ENCODE results near the gene DEFB127.

DEFB127 gene

GRCh38 chr20:152131-152530 is 5.1 kb upstream of the DEFB127 start:
- TF ChIP-seq, protein P1, sequence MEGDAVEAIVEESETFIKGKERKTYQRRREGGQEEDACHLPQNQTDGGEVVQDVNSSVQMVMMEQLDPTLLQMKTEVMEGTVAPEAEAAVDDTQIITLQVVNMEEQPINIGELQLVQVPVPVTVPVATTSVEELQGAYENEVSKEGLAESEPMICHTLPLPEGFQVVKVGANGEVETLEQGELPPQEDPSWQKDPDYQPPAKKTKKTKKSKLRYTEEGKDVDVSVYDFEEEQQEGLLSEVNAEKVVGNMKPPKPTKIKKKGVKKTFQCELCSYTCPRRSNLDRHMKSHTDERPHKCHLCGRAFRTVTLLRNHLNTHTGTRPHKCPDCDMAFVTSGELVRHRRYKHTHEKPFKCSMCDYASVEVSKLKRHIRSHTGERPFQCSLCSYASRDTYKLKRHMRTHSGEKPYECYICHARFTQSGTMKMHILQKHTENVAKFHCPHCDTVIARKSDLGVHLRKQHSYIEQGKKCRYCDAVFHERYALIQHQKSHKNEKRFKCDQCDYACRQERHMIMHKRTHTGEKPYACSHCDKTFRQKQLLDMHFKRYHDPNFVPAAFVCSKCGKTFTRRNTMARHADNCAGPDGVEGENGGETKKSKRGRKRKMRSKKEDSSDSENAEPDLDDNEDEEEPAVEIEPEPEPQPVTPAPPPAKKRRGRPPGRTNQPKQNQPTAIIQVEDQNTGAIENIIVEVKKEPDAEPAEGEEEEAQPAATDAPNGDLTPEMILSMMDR (IDR thresholded peaks at IDR 0.05; ENCODE audit: borderline replicate concordance, insufficient read depth, low read depth, low read length) = no peak
- no peak overlapping the region for H3K4me3 ChIP-seq (ENCODE audit: low read depth, low read length)

DNA sequence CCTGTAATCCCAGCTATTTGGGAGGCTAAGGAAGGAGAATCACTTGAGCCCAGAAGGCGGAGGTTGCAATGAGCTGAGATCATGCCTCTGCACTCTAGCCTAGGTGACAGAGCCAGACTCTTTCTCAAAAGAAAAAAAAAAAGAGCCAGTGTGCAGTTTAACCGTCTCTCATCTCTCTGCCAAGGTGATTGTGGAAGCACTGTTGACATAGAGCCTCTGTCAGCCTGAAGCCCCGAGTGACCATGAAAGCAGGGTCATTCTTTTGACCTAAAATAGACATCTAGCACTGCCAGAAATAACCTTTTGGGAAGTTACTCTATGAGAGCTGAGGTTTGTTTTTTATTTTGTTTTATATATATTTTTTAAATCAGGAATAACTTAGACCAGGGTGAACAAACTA is 7.4 kb downstream of the DEFB127 start:
- H3K4me3 ChIP-seq (ENCODE audit: low read depth, low read length) = no peak overlapping the region
- TF ChIP-seq, protein P1 (IDR thresholded peaks at IDR 0.05; ENCODE audit: borderline replicate concordance, insufficient read depth, low read depth, low read length) = no peak

- TF ChIP-seq, protein P1 (IDR thresholded peaks at IDR 0.05; ENCODE audit: borderline replicate concordance, insufficient read depth, low read depth, low read length) = no peak
- no peak overlapping the region for H3K4me3 ChIP-seq (ENCODE audit: low read depth, low read length)
Measured at GRCh38 chr20:168876-169275, 11.6 kb downstream of the DEFB127 start.

DNA sequence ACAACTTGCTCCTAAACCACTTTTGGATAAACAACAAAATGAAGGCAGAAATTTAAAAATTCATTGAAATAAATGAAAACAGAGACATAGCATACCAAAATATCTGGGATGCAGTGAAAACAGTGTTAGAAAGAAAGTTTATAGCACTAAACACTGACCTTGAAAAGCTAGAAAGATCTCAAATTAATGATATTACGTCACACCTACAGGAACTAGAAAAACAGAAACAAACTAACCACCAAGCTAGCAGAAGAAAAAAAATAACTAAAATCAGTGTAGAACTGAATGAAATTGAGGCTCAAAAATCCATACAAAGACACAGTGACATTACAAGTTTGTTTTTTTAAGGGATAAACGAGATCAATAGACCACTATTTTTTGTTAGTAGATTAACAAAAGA is 27.0 kb downstream of the DEFB127 start:
- H3K4me3 ChIP-seq (ENCODE audit: low read depth, low read length) = no peak overlapping the region
- TF ChIP-seq, protein P1 (IDR thresholded peaks at IDR 0.05; ENCODE audit: borderline replicate concordance, insufficient read depth, low read depth, low read length) = no peak

- TF ChIP-seq, protein P1 (IDR thresholded peaks at IDR 0.05; ENCODE audit: borderline replicate concordance, insufficient read depth, low read depth, low read length) = no peak
Measured at GRCh38 chr20:187733-188132, 30.5 kb downstream of the DEFB127 start.

DNA sequence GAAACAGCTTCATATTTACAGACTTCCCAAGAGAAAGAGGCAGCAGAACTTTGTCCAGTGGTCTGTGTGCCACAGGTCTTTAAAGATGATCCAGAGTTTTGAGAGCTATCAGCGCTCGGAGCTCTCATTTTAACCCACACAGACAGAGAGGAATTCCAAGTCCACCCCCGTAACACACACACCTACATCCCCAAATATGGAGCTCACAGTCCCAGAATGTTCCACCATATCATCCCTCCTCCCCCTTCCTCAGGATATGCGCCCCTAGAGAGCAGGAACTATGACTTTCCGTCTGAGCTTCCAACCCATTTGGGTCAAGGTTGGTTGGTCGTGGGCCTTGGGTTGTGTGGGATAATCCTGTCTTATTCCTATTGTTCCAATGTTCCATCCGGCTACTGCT is 32.4 kb downstream of the DEFB127 start, which contains the start of gene DEFB128:
Gene DEFB128 (minus strand): TSS at position 101 of the 400 bp plus-strand sequence. CDS start 88 bp downstream, at position 13.
- TF ChIP-seq, protein P1 (IDR thresholded peaks at IDR 0.05; ENCODE audit: borderline replicate concordance, insufficient read depth, low read depth, low read length) = no peak
- no peak within 1 kb of the TSS for H3K4me3 ChIP-seq (ENCODE audit: low read depth, low read length)

More at GRCh38 chr20:187733-188132, 30.5 kb downstream of the DEFB127 start:
- H3K4me3 ChIP-seq (ENCODE audit: low read depth, low read length) = no peak overlapping the region

DNA sequence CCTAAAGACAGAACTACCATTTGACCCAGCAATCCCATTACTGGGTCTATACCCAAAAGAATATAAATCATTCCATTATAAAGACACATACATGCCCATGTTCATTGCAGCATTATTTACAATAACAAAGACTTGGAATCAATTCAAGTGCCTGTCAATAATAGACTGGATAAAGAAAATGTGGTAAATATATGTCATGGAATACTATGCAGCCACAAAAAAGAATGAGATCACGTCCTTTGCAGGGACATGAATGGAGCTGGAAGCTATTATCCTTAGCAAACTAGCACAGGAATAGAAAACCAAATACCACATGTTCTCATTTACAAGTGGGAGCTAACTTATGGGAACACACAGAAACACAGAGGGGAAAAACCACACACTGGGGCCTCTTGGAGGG is 41.0 kb downstream of the DEFB127 start:
- H3K4me3 ChIP-seq (ENCODE audit: low read depth, low read length) = no peak overlapping the region
- TF ChIP-seq, protein P1 (IDR thresholded peaks at IDR 0.05; ENCODE audit: borderline replicate concordance, insufficient read depth, low read depth, low read length) = no peak
